HG03342 (cell line): ENCODE results near the gene RASSF5.

Source experiments
- ATAC-seq: cut with Tn5 transposase; IDR thresholded peaks from one replicate; pipeline ENCODE4 v1.9.1; 2021; ENCODE audit warnings: mild to moderate bottlenecking, moderate library complexity; ENCODE audit not compliant: unreplicated experiment

RASSF5 gene

GRCh38 chr1:206507284-206508129 is at the start of gene RASSF5:
Gene RASSF5 (plus strand): TSS chr1:206507531. CDS start chr1:206507603, 72 bp downstream.
- peak; percentile 43 for ATAC-seq

GRCh38 chr1:206459703-206460102 is 47.6 kb upstream of the RASSF5 start:
- no peak for ATAC-seq

DNA sequence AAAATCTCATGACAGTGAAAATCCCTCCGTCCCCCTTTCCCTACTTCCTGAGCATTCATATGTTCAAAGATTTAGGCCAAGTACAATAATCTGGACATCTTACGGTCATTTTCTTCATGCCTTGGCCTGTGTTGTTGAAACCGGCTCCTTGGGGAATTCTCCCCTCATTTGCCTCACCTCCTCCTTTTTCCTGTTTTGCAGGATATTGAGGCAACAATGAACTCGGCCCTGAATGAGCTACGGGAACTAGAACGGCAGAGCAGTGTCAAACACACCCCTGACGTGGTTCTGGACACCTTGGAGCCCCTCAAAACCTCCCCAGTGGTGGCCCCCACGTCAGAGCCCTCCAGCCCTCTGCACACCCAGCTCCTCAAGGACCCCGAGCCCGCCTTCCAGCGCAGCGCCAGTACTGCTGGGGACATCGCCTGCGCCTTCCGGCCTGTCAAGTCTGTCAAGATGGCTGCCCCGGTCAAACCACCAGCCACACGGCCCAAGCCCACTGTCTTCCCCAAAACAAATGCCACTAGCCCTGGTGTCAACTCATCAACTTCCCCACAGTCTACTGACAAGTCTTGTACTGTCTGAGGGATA is 46.4 kb upstream of the RASSF5 start:
- ATAC-seq = no peak

GRCh38 chr1:206461602-206462455 is 45.5 kb upstream of the RASSF5 start:
- no peak for ATAC-seq

- no peak for ATAC-seq
Observed at GRCh38 chr1:206463137-206463536, 44.2 kb upstream of the RASSF5 start.

- no peak for ATAC-seq
Observed at GRCh38 chr1:206463911-206464310, 43.4 kb upstream of the RASSF5 start.

DNA sequence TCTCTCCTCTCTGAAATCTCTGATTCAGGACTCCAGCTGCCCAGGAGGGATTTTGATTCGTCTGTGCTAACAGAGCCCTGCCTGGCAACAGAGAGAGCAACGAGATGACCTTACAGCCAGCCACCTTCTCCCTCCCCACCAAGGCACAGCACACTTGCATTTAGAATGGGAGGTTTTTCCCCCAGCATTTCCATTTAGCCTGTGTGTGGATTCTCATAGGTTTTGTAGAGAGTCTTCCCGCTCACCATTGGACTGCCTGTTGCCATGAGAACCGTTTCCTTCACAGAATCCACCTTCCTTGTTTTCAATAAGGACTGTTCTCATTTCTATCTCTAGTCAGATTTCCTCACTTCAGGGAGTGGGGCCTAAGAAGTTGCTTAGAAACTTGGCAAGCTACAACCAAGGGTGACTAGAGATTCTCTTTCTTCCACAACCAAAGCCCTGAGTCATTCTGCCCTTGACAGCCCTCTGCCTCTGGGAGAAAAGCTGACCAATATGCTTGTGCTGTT is 42.8 kb upstream of the RASSF5 start:
- no peak for ATAC-seq

DNA sequence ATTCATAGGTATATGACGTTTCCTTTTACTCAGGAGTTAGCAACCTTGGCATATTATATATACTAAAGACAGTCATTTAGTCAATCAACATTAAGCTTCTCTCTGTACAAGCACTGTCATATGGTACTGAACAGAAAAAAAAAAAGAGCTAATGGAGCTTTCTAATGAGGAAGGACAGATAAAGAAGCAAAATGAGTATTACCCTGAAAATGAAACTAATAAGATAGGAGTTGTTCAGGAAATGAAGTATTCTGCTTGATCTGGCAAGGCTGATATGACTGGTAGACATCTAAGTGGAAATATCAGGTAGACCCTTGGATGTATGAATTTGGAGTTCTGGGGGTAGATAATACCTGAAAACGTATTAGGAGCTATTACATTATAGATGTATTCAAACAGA is 41.4 kb upstream of the RASSF5 start:
- ATAC-seq = peak; percentile 35

DNA sequence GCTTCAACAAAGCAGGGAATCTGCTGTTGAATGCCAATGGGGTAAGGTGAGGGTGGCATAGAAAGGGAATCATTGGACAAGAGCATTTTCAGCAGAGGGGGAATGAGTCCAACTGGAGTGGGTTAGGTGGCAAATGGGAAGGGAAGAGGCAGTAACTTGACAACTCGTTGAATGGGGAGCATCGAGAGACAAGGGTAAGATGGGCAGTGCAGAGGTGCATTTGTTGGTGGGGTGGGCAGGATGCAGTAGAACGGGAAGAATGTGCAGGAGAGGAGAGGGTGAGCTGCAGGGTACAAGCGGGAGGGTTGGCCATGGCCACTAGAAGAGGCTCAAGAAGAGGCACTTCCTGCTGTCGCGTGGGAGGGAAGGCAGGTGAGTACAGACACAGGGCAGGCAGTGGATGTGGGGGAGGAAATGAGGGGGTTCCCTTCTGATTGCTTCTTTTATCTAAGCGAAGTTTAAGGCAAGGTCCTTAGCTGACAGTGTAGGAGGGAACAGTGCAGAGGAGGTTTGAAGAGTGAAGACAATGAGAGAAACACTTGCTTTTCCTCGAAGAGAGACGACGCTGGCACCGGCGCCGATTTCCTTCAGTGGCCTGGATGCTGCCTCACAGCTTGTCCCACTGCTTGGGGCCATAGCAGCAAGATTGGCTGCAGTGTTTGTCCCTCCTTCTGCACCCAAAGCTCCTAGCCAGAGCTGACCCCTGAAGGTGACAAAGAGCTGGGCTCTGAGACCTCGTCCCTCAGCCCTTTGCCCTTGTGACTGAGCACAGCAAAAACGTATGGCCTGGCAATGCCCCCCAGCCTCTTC is 40.3 kb upstream of the RASSF5 start:
- ATAC-seq = no peak

DNA sequence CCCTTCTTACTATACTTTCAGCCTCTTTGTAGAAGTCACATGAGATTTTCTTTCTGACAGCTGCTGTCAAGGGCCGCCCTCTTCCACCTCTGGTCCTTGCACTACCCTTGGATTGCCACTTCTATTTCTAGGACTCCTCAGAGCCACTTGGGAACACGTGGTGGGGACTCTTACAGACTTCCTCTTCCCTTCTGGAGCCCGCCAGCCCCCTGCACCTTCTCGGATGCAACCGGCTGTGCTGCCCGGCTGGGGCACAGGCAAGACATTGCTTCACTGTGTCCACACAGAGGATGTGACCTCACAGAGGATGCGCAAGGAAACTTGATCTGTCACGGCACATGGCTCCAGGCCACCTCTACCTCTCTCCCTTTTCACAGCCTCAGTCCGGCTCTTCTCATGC is 39.4 kb upstream of the RASSF5 start:
- no peak for ATAC-seq

DNA sequence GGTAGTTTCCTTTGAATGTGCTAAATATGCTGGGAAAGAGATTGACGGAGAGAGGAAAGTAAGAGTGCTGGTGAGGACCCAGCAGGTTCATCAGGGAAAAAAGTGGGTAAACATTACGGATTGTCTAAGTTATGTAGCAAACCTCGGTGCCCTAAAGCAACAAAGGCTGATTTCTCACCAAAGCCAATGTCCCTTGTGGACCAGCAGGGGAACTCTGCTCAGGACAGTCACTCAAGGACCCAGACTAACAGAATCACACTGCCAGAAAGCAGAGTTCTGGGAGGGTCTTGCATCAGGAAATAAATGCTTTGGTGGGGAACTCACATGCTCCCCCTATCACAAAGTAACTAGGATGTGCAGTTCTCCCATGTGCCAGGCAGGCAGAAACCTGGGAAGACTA is 38.8 kb upstream of the RASSF5 start:
- ATAC-seq = no peak

- no peak for ATAC-seq
Observed at GRCh38 chr1:206469411-206469932, 37.9 kb upstream of the RASSF5 start.

DNA sequence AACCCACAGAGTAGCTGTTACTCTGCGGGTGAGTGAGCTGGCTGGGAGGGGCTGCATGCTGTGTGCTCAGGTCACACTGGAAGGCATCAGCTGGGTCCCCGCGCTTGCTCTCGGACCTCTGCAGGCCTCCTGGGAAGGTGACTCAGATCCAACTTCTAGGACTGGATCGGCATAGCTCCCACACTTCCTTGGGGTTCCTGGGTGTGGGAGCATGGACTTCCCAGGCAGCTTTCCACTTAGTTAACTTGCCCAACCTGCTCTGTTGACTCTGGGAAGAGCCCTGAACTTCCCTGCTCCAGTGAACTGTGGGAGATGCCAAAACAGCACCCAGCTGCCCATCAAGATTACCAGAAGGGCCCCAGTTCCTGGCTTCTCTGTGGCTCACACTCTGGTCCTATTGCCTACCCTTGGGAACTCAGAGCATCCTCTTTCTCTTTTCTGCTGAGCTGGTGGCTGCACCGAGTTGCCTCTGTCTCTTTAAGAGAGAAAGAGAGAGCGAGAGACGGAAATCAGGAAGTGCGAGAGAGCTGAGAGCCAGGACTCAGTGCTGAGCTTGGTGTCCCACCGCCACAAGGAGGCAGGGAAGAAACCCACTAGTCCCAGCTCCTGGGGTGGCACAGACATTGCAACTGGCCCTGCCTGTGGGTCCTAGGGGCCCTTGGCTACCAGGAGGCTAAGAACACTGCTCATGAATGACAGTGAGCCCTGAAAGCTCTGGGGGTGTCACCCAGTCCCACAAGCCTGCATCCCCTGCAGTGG is 37.2 kb upstream of the RASSF5 start, which contains the start of gene IKBKE:
Gene IKBKE (plus strand): TSS at position 544 of the 759 bp plus-strand sequence. CDS start 2,752 bp downstream, outside the sequence.
- ATAC-seq = peak; percentile 63

- ATAC-seq = peak; percentile 5
Observed at GRCh38 chr1:206470692-206471414, 36.5 kb upstream of the RASSF5 start.

DNA sequence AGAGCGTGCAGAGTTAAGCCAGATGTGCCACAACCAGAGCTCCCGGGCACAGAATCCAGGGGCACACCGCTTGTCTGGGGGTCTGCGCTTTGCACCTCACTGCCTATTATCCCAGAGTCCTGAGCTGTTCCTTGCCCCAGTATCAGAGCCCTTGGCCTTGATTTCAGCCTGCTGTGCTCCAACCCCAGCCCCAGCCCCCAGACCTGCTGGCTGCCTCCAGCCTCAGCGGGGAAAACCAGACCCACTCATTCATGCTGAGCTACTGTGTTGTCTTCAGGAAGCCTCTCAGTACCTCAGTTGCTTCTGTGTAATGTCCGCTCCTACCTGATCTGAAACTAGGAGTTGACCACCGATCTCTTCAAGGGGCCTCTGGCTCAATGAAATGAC is 35.9 kb upstream of the RASSF5 start:
- ATAC-seq = no peak

- ATAC-seq = no peak
Observed at GRCh38 chr1:206472024-206472423, 35.3 kb upstream of the RASSF5 start.

DNA sequence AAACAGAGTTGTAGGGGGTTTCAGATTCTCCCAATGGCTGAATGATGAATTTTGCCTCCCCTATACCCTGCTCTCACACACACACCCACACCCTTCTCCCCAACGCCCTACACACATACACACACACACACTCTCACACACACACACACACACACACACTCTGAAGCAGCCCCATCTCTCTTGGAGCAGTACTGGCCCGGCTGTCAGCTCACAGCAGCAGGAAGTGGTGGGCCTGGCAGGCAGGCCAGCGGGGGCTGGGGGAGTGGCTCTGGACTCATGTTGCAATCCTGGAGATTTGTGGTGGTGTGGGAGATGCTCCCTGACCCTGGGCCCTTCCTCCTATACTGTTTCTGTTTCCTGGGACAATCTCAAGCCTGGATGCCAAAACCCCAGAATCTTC is 34.9 kb upstream of the RASSF5 start:
- no peak for ATAC-seq

- no peak for ATAC-seq
Observed at GRCh38 chr1:206472886-206473285, 34.4 kb upstream of the RASSF5 start.

DNA sequence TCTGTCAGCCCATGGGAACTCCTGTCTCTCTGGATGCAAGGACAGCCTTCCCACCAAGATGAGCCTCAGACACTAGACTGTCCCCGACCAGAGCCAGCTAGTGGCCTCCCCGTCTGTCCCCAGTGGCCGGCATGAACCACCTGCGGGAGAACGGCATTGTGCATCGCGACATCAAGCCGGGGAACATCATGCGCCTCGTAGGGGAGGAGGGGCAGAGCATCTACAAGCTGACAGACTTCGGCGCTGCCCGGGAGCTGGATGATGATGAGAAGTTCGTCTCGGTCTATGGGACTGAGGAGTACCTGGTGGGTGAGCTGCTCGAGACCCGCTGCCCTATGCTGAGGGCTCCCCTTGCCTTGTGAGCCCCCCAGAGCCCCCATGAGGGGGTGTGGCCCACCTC is 31.3 kb upstream of the RASSF5 start:
- ATAC-seq = no peak
